Measurements from ENCODE around the gene POM121.
"Not testable (repeated sequence)": the region's sequence is repeated elsewhere in the genome, so short reads cannot be mapped to it uniquely, and the experiment has no call there.

POM121 gene

DNA sequence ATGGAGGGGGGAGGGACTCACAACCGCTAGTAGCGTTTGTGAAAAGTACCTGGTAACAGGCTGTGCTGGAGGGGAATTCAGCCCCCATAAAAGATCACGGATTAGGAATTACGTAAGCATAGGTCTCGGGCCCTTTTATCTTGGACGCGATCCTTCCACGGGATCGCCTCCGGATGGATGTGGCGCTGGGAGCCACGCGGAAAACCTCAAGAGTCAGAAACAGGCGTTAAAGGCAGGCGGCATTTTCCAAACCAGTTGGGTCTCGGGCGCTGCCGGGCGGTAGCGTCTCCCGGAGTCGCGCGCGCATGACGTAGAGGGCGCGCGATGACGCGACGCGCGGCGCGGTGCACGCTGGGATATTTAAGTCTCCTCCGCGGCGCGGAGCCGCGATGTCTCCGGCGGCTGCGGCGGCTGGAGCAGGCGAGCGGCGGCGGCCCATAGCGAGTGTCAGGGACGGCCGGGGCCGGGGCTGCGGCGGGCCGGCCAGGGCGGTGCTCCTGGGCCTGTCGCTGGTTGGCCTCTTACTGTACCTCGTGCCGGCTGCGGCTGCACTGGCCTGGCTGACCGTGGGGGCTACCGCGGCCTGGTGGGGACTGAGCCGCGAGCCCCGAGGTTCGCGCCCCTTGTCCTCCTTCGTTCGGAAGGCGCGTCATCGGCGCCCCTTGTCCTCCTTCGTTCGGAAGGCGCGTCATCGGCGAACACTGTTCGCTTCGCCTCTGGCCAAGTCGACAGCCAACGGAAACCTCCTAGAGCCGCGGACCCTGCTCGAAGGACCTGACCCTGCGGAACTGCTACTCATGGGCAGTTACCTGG, at the start of gene POM121:
Gene POM121 (plus strand): TSS at position 363 of the 813 bp plus-strand sequence. CDS start 27 bp downstream, at position 390.
- DNase-seq (ENCODE audit: low read depth, low spot score), result peak; percentile 76

GRCh38 chr7:72879079-72879736, 45.7 kb upstream of the POM121 start:
- DNase-seq (ENCODE audit: low read depth, low spot score), result peak; percentile 44

- peak; percentile 10 for DNase-seq (ENCODE audit: low read depth, low spot score)
These were observed 45.1 kb upstream of the POM121 start for GRCh38 chr7:72879737-72880215.

DNA sequence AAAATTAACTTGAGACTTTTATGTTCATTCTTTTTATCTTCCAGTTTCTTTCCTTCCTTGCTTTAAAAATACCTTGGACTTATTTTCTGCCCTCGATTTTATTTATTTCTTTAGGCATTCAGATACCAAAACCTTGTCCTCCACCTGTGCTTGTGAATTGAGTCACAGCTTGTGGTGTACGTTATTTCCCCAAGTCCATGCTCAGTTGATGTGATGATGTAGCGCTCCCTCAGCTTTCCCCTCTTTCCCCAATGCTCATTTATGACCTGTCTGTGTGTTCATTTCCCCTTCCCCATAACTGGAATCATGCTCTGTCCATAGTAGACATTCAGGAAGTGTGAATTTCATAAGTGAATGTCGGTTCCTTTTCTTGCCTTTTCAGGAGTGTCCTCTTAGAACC, 33.1 kb upstream of the POM121 start:
- not testable (repeated sequence) for DNase-seq (ENCODE audit: low read depth, low spot score)

GRCh38 chr7:72904740-72905139, 20.2 kb upstream of the POM121 start:
- DNase-seq (ENCODE audit: low read depth, low spot score), result not testable (repeated sequence)

DNA sequence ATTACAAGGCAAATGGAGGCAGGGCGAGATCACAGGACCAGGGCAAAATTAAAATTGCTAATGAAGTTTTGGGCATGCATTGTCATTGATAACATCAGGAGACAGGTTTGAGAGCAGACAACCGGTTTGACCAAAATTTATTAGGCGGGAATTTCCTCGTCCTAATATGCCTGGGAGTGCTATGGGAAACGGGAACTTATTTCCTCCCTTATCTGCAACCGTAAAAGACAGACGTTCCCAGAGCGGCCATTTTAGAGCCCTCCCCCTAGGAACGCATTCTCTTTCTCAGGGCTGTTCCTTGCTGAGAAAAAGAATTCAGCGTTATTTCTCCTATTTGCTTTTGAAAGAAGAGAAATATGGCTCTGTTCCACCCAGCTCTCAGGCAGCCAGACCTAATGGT, 16.5 kb upstream of the POM121 start:
- not testable (repeated sequence) for DNase-seq (ENCODE audit: low read depth, low spot score)

GRCh38 chr7:72911395-72911794, 13.5 kb upstream of the POM121 start:
- not testable (repeated sequence) for DNase-seq (ENCODE audit: low read depth, low spot score)

GRCh38 chr7:72913750-72914149, 11.1 kb upstream of the POM121 start:
- not testable (repeated sequence) for DNase-seq (ENCODE audit: low read depth, low spot score)

DNA sequence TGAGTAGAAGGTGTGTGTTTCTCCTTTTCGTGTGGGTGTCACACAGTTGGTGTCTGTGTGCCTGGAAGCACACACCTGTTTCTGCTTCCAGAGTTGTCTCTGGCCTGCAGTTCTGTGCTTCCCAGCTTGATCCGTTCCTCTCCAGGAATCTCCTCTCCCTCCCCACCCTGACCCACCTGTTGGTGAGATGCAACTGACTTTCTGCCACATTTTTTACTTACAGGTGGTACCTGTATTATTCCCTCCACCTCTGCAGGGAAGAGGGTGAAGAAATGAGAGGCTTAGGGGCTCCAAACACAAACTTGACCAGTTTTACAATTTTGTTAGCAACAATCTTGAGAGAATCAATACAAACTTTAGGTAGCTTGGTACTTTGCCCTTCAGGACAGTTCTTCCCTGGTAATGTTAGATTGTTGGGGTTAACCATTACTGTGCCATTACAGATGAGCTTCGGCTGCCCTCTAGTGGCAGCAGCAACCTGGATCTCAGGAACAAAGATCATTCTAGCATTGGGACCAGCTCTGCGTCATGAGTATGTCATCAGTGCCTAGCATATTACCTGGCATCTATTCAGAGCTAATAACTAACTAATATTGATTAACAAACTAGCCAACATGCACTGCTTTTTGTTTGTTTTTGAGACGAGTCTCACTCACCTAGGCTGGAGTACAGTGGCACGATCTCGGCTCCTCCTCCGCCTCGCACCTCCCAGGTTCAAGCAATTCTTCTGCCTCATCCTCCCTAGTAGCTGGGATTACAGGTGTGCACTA, 10.0 kb upstream of the POM121 start:
- peak; percentile 6 for DNase-seq (ENCODE audit: low read depth, low spot score)

DNA sequence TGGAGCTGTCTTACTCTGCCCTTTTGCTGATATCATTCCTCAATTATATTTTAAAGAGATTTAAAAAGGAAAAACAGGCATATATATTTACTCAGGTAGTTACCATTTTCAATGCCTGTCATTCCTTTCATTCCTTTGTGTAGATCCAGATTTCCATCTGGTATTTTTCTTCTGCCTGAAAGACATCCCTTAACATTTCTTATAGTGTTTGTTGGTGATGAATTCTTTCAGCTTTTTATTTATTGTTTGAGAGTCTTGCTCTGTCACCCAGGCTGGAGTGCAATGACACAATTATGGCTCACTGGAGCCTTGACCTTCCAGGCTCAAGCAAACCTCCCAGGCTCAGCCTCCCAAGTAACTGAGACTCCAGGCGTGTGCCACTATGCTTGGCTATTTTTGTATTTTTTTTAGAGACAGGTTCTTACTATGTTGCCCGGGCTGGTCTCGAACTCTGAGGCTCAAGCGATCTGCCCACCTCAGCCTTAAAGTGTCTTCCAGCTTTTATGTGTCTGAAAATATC, 5.6 kb upstream of the POM121 start:
- no peak for DNase-seq (ENCODE audit: low read depth, low spot score)

GRCh38 chr7:72924386-72924732, 536 bp upstream of the POM121 start:
- DNase-seq (ENCODE audit: low read depth, low spot score), result no peak

GRCh38 chr7:72925546-72926120, 738 bp downstream of the POM121 start:
- DNase-seq (ENCODE audit: low read depth, low spot score), result peak; percentile 6

DNA sequence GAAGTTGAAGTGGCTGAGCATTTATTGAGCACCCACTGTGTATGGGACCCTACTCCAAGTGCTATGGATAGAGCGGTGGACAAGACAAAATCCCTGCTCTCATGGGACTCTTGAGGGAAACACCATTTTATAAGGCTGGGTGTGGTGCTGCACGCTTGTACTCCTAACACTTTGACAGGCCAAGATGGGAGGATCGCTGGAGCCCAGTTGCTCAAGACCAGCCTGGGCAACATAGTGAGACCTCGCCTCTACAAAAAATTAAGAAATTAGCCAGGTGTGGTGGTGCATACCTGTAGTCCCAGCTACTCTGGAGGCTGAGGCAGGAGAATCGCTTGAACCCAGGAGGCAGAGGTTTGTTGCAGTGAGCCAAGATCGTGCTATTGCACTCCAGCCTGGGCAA, 2.9 kb downstream of the POM121 start:
- not testable (repeated sequence) for DNase-seq (ENCODE audit: low read depth, low spot score)

GRCh38 chr7:72928216-72928615, 3.3 kb downstream of the POM121 start:
- not testable (repeated sequence) for DNase-seq (ENCODE audit: low read depth, low spot score)

DNA sequence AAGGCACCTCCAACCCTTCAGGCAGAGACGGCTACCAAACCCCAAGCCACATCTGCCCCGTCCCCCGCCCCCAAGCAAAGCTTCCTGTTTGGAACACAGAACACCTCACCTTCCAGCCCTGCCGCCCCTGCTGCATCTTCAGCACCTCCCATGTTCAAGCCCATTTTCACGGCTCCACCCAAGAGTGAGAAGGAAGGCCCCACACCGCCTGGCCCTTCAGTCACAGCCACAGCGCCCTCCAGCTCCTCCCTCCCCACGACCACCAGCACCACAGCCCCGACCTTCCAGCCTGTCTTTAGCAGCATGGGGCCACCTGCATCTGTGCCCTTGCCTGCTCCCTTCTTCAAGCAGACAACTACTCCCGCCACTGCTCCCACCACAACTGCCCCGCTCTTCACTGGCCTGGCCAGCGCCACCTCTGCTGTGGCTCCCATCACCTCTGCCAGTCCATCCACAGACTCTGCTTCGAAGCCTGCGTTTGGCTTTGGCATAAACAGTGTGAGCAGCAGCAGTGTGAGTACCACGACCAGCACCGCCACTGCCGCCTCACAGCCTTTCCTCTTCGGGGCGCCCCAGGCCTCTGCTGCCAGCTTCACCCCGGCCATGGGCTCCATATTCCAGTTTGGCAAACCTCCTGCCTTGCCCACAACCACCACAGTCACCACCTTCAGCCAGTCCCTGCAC, 17.3 kb downstream of the POM121 start:
- DNase-seq (ENCODE audit: low read depth, low spot score), result not testable (repeated sequence)

DNA sequence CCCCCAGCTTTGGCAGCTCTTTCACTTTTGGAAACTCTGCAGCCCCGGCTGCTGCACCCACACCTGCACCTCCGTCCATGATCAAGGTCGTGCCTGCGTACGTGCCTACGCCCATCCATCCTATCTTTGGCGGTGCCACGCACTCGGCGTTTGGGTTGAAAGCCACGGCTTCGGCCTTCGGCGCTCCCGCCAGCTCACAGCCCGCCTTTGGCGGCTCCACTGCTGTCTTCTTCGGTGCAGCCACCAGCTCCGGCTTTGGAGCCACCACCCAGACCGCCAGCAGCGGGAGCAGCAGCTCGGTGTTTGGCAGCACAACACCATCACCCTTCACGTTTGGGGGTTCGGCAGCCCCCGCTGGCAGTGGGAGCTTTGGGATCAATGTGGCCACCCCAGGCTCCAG, 18.1 kb downstream of the POM121 start:
- not testable (repeated sequence) for DNase-seq (ENCODE audit: low read depth, low spot score)

DNA sequence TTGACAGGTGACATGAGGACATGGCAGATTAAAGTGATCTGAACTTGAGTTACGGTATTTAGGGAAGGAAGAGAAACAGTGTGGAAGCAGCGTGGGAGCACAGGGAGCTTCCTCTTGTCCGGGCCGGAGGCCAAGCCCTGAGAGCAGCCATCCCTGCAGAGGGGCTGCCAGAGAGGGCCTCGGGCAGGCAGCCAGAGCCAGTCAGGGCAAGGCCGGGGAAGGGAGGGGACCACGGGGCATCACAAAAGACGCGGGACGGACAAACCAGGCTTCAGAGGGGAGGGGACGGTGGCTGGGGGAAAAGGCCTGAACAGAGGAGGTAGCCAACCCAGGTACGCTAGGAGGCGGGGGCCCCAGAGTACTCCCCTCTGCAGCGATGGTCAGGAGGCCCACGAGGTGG, 20.0 kb downstream of the POM121 start:
- DNase-seq (ENCODE audit: low read depth, low spot score), result not testable (repeated sequence)

DNA sequence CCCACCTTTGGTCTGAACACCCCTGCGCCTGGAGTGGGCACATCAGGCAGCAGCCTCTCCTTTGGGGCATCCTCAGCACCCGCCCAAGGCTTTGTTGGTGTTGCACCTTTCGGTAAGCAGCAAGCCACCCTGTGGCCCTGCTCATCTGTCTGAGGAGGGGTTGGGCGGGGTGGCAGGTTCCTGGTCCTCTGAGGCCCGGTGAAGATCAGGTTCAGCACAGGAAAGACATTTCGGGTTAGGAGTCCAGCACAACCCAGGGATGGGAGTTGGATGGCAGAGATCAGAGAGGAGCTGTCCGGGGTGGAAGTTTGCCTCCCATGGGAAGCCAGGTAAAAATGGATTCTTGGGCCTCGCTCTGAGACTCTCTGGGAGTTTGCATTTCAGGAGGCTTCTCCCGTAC, 20.7 kb downstream of the POM121 start:
- DNase-seq (ENCODE audit: low read depth, low spot score), result not testable (repeated sequence)

GRCh38 chr7:72946130-72946745, 21.3 kb downstream of the POM121 start:
- not testable (repeated sequence) for DNase-seq (ENCODE audit: low read depth, low spot score)

GRCh38 chr7:72948714-72949113, 23.8 kb downstream of the POM121 start:
- not testable (repeated sequence) for DNase-seq (ENCODE audit: low read depth, low spot score)
